ENCODE measurements around the gene AHSG. TPM values are rescaled to one million over a fixed set of nuclear protein-coding genes. Genes with fewer than 3 reads are reported as not detected.

Gene AHSG
- total RNA-seq, 3 donors from 2014 or later: not detected

DNA sequence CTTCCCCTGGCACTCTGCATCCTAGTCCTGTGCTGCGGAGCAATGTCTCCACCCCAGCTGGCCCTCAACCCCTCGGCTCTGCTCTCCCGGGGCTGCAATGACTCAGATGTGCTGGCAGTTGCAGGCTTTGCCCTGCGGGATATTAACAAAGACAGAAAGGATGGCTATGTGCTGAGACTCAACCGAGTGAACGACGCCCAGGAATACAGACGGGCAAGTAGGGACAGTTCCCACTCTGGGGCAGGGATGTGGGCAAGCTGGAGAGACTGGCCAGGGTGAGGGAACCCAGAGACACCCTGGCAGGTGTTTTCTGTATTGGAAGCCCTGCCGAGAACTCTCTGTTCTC lies 27.6 kb downstream of the AHSG start:
- no peaks in the 10 kb centered on the region for H3K9me3 ChIP-seq
- H3K36me3 ChIP-seq (ENCODE audit: low read depth): no peaks in the 10 kb centered on the region
- TF ChIP-seq CTCF (IDR thresholded peaks at IDR 0.05): no peak
- no peak overlapping the region for H3K4me3 ChIP-seq
- DNase-seq: no peak
- H3K4me1 ChIP-seq (ENCODE audit: low read depth): peaks cover 9% of the 10 kb centered on the region
- no peak for ATAC-seq
- intact Hi-C loops (cut with DNase I, micrococcal nuclease): no loop called here

DNA sequence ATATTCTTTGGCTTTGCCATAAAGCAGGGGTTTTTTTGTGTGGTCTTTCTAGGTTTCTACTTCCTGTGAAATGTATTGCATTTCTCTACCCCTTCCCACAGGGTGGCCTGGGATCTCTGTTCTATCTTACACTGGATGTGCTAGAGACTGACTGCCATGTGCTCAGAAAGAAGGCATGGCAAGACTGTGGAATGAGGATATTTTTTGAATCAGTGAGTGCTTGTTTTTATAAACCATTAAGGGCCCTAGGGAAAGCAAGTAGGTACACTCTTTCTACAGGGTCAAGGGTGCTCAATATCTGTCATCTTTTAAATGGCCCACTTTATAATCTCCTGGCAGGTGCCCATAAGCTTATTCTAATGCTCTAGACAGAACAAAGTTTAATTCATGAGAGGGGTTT lies 28.1 kb downstream of the AHSG start:
- TF ChIP-seq CTCF (IDR thresholded peaks at IDR 0.05): no peak
- H3K9me3 ChIP-seq: no peaks in the 10 kb centered on the region
- no peak for ATAC-seq
- H3K4me3 ChIP-seq: no peak overlapping the region
- peaks cover 9% of the 10 kb centered on the region for H3K4me1 ChIP-seq (ENCODE audit: low read depth)
- DNase-seq: no peak
- H3K36me3 ChIP-seq (ENCODE audit: low read depth): no peaks in the 10 kb centered on the region
- intact Hi-C loops (cut with DNase I, micrococcal nuclease): no loop called here

DNA sequence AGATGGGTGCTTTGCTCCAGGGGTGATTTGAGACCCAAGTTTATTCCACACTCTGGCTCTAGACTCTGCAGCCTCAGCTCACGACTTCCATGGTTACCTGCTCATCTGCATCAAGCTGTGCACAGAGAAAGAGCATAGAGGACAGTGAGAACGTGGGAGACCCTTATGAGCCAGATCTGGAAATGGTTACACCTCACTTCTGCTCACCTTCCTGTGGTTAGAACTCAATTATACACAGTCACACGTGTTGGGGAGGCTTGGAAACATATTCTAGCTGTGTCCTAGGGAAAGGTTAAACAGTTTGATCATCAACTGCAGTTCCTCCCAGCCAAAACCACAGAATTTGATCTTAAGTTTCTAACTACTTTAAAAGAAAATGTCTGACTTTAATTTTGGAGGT lies 29.2 kb downstream of the AHSG start:
- no peak for ATAC-seq
- peaks cover 9% of the 10 kb centered on the region for H3K4me1 ChIP-seq (ENCODE audit: low read depth)
- H3K4me3 ChIP-seq: no peak overlapping the region
- TF ChIP-seq CTCF (IDR thresholded peaks at IDR 0.05): no peak
- no peak for DNase-seq
- no peaks in the 10 kb centered on the region for H3K36me3 ChIP-seq (ENCODE audit: low read depth)
- no peaks in the 10 kb centered on the region for H3K9me3 ChIP-seq
- intact Hi-C loops (cut with DNase I, micrococcal nuclease): no loop called here

GRCh38 chr3:186643493-186643892 lies 30.6 kb downstream of the AHSG start:
- DNase-seq (no peak), ATAC-seq (no peak)
- no peak for TF ChIP-seq CTCF (IDR thresholded peaks at IDR 0.05)
- Histone ChIP-seq H3K4me3 (no peak overlapping the region), H3K9me3 (no peaks in the 10 kb centered on the region), H3K4me1 (ENCODE audit: low read depth) (no peaks in the 10 kb centered on the region), H3K36me3 (ENCODE audit: low read depth) (no peaks in the 10 kb centered on the region)
- intact Hi-C loops (cut with DNase I, micrococcal nuclease): no loop called here

- H3K4me1 ChIP-seq (ENCODE audit: low read depth): no peaks in the 10 kb centered on the region
- DNase-seq (no peak), ATAC-seq (no peak)
- H3K4me3 ChIP-seq: no peak overlapping the region
- H3K36me3 ChIP-seq (ENCODE audit: low read depth): no peaks in the 10 kb centered on the region
- no peaks in the 10 kb centered on the region for H3K9me3 ChIP-seq
- intact Hi-C loops (cut with DNase I, micrococcal nuclease): no loop called here
- TF ChIP-seq CTCF (IDR thresholded peaks at IDR 0.05): no peak
These were observed 31.8 kb downstream of the AHSG start for GRCh38 chr3:186644683-186645082.

- DNase-seq: no peak
- intact Hi-C loops (cut with DNase I, micrococcal nuclease): no loop called here
- TF ChIP-seq CTCF (IDR thresholded peaks at IDR 0.05): no peak
These were observed 33.2 kb downstream of the AHSG start for GRCh38 chr3:186646106-186646505.

More at GRCh38 chr3:186646106-186646505, 33.2 kb downstream of the AHSG start:
- Histone ChIP-seq H3K4me3 (no peak overlapping the region), H3K4me1 (ENCODE audit: low read depth) (no peaks in the 10 kb centered on the region), H3K9me3 (no peaks in the 10 kb centered on the region), H3K36me3 (ENCODE audit: low read depth) (no peaks in the 10 kb centered on the region)
- ATAC-seq: no peak

All from mucosa of descending colon (tissue), 3 donors.